ENCODE results near the gene PGBD2.
"Not testable (repeated sequence)": the region's sequence is repeated elsewhere in the genome, so short reads cannot be mapped to it uniquely, and the experiment has no call there.

PGBD2 gene

DNA sequence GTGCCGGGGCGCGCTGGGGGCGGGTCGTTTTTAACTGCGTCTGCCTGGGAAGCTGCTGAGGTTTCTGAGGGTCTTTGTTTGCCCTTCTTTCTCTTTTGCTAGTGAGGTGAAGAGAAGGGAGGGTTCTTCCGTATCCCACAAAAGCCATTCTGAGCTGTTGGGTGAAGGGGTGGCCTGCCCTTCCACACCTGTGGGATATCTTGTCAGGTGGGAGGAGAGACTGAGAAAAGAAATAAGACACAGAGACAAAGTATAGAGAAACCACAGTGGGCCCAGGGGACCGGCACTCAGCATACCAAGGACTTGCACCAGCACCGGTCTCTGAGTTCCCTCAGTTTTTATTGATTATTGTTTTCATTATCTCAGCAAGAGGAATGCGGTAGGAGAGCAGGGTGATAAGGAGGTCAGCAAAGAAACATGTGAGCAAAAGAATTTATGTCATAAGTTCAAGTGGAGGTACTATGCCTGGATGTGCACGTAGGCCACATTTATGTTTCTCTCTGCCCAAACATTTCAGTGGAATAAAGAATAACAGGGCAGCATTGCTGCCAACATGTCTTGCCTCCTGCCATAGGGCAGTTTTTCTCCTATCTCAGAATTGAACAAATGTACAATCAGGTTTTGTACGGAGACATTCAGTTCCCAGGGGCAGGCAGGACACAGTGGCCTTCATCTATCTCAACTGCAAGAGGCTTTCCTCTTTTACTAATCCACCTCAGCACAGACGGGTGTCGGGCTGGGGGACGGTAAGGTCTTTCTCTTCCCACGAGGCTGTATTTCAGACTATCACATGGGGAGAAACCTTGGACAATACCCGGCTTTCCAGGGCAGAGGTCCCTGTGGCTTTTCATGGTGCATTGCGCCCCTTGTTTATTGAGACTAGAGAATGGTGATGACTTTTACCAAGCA, 972 bp downstream of the PGBD2 start:
- Histone ChIP-seq H3K79me2 (ENCODE audit: control insufficient read depth, insufficient read depth, low read length, unreplicated experiment) (peaks cover 6% of the 10 kb centered on the region), H2AFZ (ENCODE audit: low read length, unreplicated experiment) (peak overlapping the region; percentile 65), H3K27ac (ENCODE audit: low read depth, low read length) (peak overlapping the region; percentile 71)

DNA sequence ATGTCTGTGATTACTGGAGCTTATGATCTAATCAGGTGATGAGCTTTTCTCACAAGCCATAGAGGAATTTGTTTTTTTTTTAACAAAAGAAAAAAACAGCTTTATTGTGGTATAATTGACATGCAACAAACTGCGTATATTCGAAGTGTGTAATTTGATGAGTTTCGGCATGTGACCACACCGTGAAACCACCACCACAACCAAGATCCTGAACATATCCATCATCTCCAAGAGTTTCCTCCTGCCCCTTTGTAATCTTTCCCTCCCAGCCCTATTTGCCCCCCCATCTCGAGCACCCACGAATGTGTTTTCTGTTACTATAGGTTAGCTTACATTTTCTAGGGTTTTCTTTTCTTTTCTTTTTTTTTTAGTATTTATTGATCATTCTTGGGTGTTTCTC, 4.7 kb downstream of the PGBD2 start:
- no peak overlapping the region for H3K27ac ChIP-seq (ENCODE audit: low read depth, low read length)
- H2AFZ ChIP-seq (ENCODE audit: low read length, unreplicated experiment), result no peak overlapping the region
- no peaks in the 10 kb centered on the region for H3K27me3 ChIP-seq (ENCODE audit: insufficient read depth, low read length)
- H3K4me1 ChIP-seq (ENCODE audit: control insufficient read depth, insufficient read depth, low read length, unreplicated experiment), result peaks cover 6% of the 10 kb centered on the region
- H3K4me3 ChIP-seq (ENCODE audit: low read depth, low read length), result no peak overlapping the region
- peaks cover 6% of the 10 kb centered on the region for H3K79me2 ChIP-seq (ENCODE audit: control insufficient read depth, insufficient read depth, low read length, unreplicated experiment)
- no peaks in the 10 kb centered on the region for H3K36me3 ChIP-seq (ENCODE audit: insufficient read depth, low read length)

More for the DNA sequence above, 972 bp downstream of the PGBD2 start:
- no peaks in the 10 kb centered on the region for H3K36me3 ChIP-seq (ENCODE audit: insufficient read depth, low read length)
- no peaks in the 10 kb centered on the region for H3K27me3 ChIP-seq (ENCODE audit: insufficient read depth, low read length)
- H3K4me1 ChIP-seq (ENCODE audit: control insufficient read depth, insufficient read depth, low read length, unreplicated experiment), result peaks cover 6% of the 10 kb centered on the region
- H3K4me3 ChIP-seq (ENCODE audit: low read depth, low read length), result peak overlapping the region; percentile 81

DNA sequence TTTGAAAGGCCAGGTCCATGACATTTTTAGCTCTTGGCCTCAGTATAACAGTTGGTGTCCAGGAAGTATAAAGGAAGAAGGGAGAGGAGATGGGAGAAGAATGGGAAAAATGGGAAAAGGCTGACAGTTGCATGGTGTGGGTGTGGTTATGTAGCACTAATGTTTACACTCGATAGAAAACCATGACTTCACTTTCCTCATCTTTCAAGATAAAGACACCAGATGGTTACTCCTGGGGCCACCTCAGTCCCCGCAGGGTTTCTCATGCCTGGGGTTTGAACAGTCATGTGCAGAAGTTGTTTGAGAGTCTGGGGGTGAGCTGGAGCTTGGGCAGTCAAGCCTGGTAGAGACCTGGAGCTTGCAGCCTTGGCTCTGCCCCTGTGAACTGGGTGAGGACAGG, 7.9 kb downstream of the PGBD2 start:
- no peak overlapping the region for H2AFZ ChIP-seq (ENCODE audit: low read length, unreplicated experiment)
- no peak overlapping the region for H3K4me3 ChIP-seq (ENCODE audit: low read depth, low read length)
- H3K27ac ChIP-seq (ENCODE audit: low read depth, low read length), result no peak overlapping the region
- no peaks in the 10 kb centered on the region for H3K4me1 ChIP-seq (ENCODE audit: control insufficient read depth, insufficient read depth, low read length, unreplicated experiment)
- H3K27me3 ChIP-seq (ENCODE audit: insufficient read depth, low read length), result no peaks in the 10 kb centered on the region
- H3K79me2 ChIP-seq (ENCODE audit: control insufficient read depth, insufficient read depth, low read length, unreplicated experiment), result no peaks in the 10 kb centered on the region
- no peaks in the 10 kb centered on the region for H3K36me3 ChIP-seq (ENCODE audit: insufficient read depth, low read length)

DNA sequence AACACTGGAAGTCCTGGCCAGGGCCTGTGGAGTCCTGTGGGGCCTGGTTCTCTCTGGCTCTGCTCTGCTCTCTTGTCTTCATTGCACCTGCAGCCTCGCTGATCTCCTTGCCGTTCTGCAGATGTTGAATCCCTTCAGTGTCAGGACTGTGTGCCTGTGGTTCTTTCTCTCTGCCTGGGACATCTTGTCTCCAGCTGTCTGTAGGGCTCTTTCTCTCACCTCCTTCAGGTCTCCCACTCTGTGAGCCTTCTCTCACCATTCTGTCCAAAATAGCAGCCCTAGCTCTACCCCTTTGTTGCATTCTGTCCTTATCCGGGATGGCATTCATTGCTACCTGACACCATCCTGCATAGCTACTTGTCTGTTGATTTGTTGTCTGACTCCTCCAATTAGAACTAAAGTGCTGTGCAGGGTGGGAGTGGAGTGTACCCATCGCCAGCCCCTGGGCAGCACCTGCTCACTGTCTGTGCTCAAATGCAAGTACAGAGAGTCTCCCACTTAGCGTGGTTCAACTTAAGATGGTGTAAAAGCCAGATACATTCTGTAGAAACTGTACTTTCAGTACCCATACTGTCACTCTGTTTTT, 8.9 kb downstream of the PGBD2 start:
- H3K4me3 ChIP-seq (ENCODE audit: low read depth, low read length), result no peak overlapping the region
- H3K27me3 ChIP-seq (ENCODE audit: insufficient read depth, low read length), result no peaks in the 10 kb centered on the region
- H3K27ac ChIP-seq (ENCODE audit: low read depth, low read length), result no peak overlapping the region
- no peaks in the 10 kb centered on the region for H3K4me1 ChIP-seq (ENCODE audit: control insufficient read depth, insufficient read depth, low read length, unreplicated experiment)
- H3K36me3 ChIP-seq (ENCODE audit: insufficient read depth, low read length), result no peaks in the 10 kb centered on the region
- no peak overlapping the region for H2AFZ ChIP-seq (ENCODE audit: low read length, unreplicated experiment)
- no peaks in the 10 kb centered on the region for H3K79me2 ChIP-seq (ENCODE audit: control insufficient read depth, insufficient read depth, low read length, unreplicated experiment)

DNA sequence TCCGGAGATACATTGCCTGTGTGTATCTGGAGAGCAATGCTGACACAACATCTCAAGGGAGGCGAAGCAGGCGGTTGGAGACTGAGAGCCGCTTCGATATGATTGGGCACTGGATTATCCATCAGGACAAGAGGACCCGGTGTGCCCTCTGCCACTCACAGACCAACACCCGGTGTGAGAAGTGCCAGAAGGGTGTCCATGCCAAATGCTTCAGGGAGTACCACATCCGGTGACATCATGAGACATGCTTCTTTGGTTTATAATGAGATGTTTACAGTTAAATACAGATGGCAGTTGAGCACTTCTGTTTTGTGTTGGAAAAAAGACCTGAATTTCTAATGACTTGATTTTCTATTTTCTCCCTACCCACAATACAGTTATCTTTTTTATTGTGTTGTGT, 12.1 kb downstream of the PGBD2 start:
- H3K36me3 ChIP-seq (ENCODE audit: insufficient read depth, low read length), result no peaks in the 10 kb centered on the region
- H3K4me3 ChIP-seq (ENCODE audit: low read depth, low read length), result no peak overlapping the region
- H3K27me3 ChIP-seq (ENCODE audit: insufficient read depth, low read length), result no peaks in the 10 kb centered on the region
- no peak overlapping the region for H3K27ac ChIP-seq (ENCODE audit: low read depth, low read length)
- H2AFZ ChIP-seq (ENCODE audit: low read length, unreplicated experiment), result no peak overlapping the region
- no peaks in the 10 kb centered on the region for H3K4me1 ChIP-seq (ENCODE audit: control insufficient read depth, insufficient read depth, low read length, unreplicated experiment)
- no peaks in the 10 kb centered on the region for H3K79me2 ChIP-seq (ENCODE audit: control insufficient read depth, insufficient read depth, low read length, unreplicated experiment)

DNA sequence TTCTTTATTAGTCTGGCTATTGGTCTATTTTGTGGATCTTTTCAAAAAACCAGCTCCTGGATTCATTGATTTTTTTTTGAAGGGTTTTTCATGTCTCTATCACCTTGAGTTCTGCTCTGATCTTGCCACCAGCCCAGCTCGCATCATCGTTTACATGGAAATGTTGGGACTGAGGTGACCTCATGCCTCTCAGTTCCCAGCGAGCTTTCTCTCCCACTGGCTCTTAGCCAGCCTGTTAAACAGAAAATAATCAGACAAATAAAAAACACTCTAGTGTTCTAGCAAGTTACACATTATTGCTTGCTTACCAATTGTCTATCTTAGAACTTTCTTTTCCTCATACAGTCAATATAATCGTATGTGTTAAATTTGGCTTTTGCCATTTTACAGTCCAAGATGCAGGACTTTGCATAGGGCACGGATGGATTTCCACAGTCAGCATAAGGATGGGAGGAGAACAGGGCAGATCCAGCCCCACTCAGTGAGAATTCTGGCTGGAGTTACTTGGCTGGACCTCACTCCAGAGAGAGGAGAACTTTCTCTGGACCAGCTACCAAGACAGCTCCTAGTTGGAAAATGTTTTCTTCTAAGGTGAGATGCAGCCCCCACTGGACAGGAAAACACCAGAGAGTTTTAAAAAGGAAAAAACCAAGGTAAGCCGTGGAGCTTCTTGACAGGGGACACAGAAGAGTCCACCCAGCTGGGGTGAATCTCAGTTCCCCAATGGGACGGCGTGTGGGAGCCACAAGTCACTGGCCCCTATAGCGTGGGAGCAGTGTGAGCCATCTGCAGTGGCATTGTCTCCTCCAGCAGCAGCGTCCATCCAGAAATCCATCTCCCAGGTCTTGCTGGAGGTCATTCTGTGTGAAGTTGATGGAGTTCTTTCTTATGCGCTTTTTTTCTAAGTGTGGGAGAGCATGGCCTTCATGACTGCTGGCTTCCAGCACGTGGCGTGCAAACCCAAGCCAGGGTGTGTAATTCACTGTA, 17.6 kb downstream of the PGBD2 start:
- Histone ChIP-seq H3K27ac (ENCODE audit: low read depth, low read length) (no peak overlapping the region), H3K4me1 (ENCODE audit: control insufficient read depth, insufficient read depth, low read length, unreplicated experiment) (no peaks in the 10 kb centered on the region), H3K79me2 (ENCODE audit: control insufficient read depth, insufficient read depth, low read length, unreplicated experiment) (no peaks in the 10 kb centered on the region)

DNA sequence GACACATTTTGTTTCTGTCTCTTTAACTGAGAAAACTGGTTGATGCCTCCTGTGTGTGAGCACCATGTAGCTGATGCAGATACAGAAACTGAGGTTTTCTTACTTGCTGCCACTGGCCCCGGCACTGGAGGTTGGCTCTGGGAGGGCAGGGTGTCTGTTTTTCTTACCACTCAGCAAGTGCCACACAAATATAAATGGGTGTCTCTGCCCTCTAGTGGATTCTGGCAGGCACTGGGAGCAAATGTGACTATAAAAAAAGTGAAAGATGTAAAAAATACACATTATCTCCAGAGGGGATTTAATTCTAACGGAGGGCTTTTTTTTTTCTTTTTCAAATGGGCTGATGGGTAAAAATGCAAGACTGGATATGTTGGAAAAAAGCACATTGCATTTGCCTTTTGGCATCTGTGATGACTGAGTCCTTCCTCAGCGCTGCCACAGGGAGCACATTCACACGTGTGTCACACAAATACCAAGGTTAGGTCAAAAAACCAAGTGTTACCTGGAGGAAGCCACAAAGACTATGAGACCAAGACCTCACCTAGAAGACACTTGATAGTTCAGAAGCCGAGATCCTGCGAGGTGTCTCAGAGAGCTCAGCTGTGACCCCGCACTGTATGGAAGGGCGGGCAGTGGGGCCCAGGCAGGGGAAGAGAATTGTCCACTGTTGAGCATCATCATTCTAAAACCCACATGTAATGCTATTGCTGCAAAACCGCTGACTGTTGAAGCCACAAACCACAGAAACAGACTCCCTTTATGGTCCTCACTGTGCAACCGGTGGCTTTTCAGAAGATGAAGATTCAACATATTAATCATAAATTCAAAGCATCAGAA, 18.9 kb downstream of the PGBD2 start:
- H3K27me3 ChIP-seq (ENCODE audit: insufficient read depth, low read length), result no peaks in the 10 kb centered on the region
- no peak overlapping the region for H3K4me3 ChIP-seq (ENCODE audit: low read depth, low read length)
- H3K27ac ChIP-seq (ENCODE audit: low read depth, low read length), result no peak overlapping the region
- H3K4me1 ChIP-seq (ENCODE audit: control insufficient read depth, insufficient read depth, low read length, unreplicated experiment), result no peaks in the 10 kb centered on the region
- H3K36me3 ChIP-seq (ENCODE audit: insufficient read depth, low read length), result no peaks in the 10 kb centered on the region
- no peaks in the 10 kb centered on the region for H3K79me2 ChIP-seq (ENCODE audit: control insufficient read depth, insufficient read depth, low read length, unreplicated experiment)
- no peak overlapping the region for H2AFZ ChIP-seq (ENCODE audit: low read length, unreplicated experiment)

More for the DNA sequence above, 17.6 kb downstream of the PGBD2 start:
- Histone ChIP-seq H3K36me3 (ENCODE audit: insufficient read depth, low read length) (no peaks in the 10 kb centered on the region), H2AFZ (ENCODE audit: low read length, unreplicated experiment) (no peak overlapping the region), H3K27me3 (ENCODE audit: insufficient read depth, low read length) (no peaks in the 10 kb centered on the region), H3K4me3 (ENCODE audit: low read depth, low read length) (no peak overlapping the region)

DNA sequence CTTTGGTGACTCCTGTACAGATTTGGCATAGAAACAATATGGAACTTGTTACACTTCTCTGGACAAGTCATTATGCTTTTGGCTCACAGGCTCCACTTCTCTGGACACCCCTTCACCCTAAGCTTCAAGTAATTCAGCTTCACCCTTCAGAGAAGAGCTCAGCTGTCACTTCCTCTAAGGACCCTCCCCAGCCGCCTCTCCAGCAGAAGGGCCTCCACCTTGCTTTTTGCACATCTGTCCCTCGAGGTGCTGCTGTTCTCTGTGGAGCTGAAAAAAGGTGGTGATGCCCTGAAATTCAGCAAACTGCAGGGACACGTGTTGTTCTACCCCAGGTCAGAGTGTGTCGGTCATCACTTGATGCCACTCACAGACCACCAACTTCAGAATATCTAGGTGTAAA, 19.8 kb downstream of the PGBD2 start:
- H3K4me1 ChIP-seq (ENCODE audit: control insufficient read depth, insufficient read depth, low read length, unreplicated experiment); H3K4me3 ChIP-seq (ENCODE audit: low read depth, low read length); H2AFZ ChIP-seq (ENCODE audit: low read length, unreplicated experiment); H3K27ac ChIP-seq (ENCODE audit: low read depth, low read length); H3K36me3 ChIP-seq (ENCODE audit: insufficient read depth, low read length); H3K27me3 ChIP-seq (ENCODE audit: insufficient read depth, low read length); H3K79me2 ChIP-seq (ENCODE audit: control insufficient read depth, insufficient read depth, low read length, unreplicated experiment): not testable (repeated sequence)

DNA sequence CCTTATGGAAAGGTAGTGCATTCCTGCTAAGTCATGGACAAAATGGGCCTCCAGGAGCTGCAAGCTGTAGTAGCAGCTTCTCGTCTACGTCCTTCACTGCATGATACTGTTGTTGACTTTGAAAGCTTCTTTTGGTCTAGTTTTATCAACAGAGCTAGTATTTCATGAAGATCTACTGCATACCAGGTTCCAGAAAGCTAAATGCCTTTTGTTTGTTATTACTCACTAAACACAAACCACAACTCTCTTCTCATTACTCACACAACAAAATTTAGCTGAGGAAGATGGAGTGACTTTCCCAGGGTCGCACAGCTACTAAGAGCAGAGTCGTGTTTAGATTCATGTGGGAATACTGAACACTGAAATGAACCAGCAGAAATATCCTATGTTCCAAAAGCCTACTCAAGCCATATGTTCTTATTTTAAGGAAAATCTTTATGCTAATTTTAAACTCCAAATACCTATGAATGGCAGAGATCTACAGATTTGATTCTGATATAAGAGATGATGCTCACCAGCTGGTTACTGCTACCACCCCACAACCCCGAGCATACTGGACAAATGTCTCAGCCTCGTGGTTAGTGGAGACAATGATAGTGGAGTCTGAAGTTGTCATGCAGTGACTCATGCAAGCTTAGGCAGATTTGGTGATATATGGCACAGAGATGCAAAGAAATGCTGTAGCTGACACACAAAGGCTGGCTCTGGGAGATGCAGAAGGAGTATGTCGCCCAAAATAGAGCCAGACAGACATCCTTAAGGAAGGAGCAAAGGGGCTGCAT, 20.6 kb downstream of the PGBD2 start:
- H3K27me3 ChIP-seq (ENCODE audit: insufficient read depth, low read length), result no peaks in the 10 kb centered on the region
- H2AFZ ChIP-seq (ENCODE audit: low read length, unreplicated experiment), result no peak overlapping the region
- H3K27ac ChIP-seq (ENCODE audit: low read depth, low read length), result no peak overlapping the region
- no peaks in the 10 kb centered on the region for H3K36me3 ChIP-seq (ENCODE audit: insufficient read depth, low read length)
- H3K4me3 ChIP-seq (ENCODE audit: low read depth, low read length), result no peak overlapping the region
- no peaks in the 10 kb centered on the region for H3K79me2 ChIP-seq (ENCODE audit: control insufficient read depth, insufficient read depth, low read length, unreplicated experiment)
- no peaks in the 10 kb centered on the region for H3K4me1 ChIP-seq (ENCODE audit: control insufficient read depth, insufficient read depth, low read length, unreplicated experiment)

Measured in ACC112 (cell line).